ENCODE results near the gene AQP5. TPM values are rescaled to one million over a fixed set of nuclear protein-coding genes. Genes with fewer than 3 reads are reported as not detected.

Gene AQP5
- polyA plus RNA-seq, 3 donors = not detected

GRCh38 chr12:49930515-49931288 lies 31.0 kb upstream of the AQP5 start:
- no peaks in the 10 kb centered on the region for H3K36me3 Mint-ChIP-seq
- Histone ChIP-seq H3K9ac (ENCODE audit: insufficient read depth, low read length, poor library complexity, severe bottlenecking) (peak overlapping the region; percentile 8), H4K20me1 (ENCODE audit: insufficient read depth, low read length) (no peaks in the 10 kb centered on the region), H3K4me1 (ENCODE audit: control insufficient read depth in 1 of 2, insufficient read depth in 2 of 2, low read length in 2 of 2) (no peaks in the 10 kb centered on the region), H3K27me3 (ENCODE audit: control insufficient read depth in 2 of 2, insufficient read depth in 2 of 2, low read length in 2 of 2) (peaks cover 0 to 8% of the 10 kb centered on the region in 2 donors), H3K36me3 (replicated peaks in 1 of 2; ENCODE audit: control insufficient read depth in 1 of 2, insufficient read depth in 2 of 2, low read length in 2 of 2) (no peaks in the 10 kb centered on the region), H3K4me3 (replicated peaks in 1 of 3; ENCODE audit: low read depth in 2 of 3, low read length in 3 of 3) (no peak overlapping the region), H2AFZ (ENCODE audit: insufficient read depth, low read depth, low read length, poor library complexity, severe bottlenecking) (no peak overlapping the region), H3K4me2 (replicated peaks; ENCODE audit: extremely low read depth, low read length, poor library complexity, severe bottlenecking) (no peak overlapping the region), H3K79me2 (ENCODE audit: insufficient read depth, low read length) (no peaks in the 10 kb centered on the region), H3K9me3 (replicated peaks in 1 of 2; ENCODE audit: control insufficient read depth in 1 of 2, insufficient read depth in 1 of 2, low read length in 2 of 2) (no peaks in the 10 kb centered on the region), H3K27ac (ENCODE audit: low read depth in 1 of 2, low read length in 2 of 2) (no peak overlapping the region)
- no peak for TF ChIP-seq CTCF (IDR thresholded peaks at IDR 0.05)
- intact Hi-C loops (cut with micrococcal nuclease) = no loop called here
- no peak overlapping the region for H3K27ac Mint-ChIP-seq
- peak in 1 of 3 donors; percentile 76 for DNase-seq
- no peak overlapping the region for H3K4me3 Mint-ChIP-seq
- H3K4me1 Mint-ChIP-seq = no peaks in the 10 kb centered on the region
- no peaks in the 10 kb centered on the region for H3K9me3 Mint-ChIP-seq
- H3K27me3 Mint-ChIP-seq (ENCODE audit: low read depth in 3 of 3) = peaks cover 19 to 26% (median 22%) of the 10 kb centered on the region in 3 donors
- no CpG with 5 or more reads among the region's 3 CpGs for WGBS (ENCODE audit: insufficient coverage)

- no peak for TF ChIP-seq CTCF (IDR thresholded peaks at IDR 0.05)
- Histone ChIP-seq H3K36me3 (replicated peaks in 1 of 2; ENCODE audit: control insufficient read depth in 1 of 2, insufficient read depth in 2 of 2, low read length in 2 of 2) (no peaks in the 10 kb centered on the region), H3K9me3 (replicated peaks in 1 of 2; ENCODE audit: control insufficient read depth in 1 of 2, insufficient read depth in 1 of 2, low read length in 2 of 2) (no peaks in the 10 kb centered on the region), H3K4me2 (replicated peaks; ENCODE audit: extremely low read depth, low read length, poor library complexity, severe bottlenecking) (no peak overlapping the region), H2AFZ (ENCODE audit: insufficient read depth, low read depth, low read length, poor library complexity, severe bottlenecking) (no peak overlapping the region), H3K4me1 (ENCODE audit: control insufficient read depth in 1 of 2, insufficient read depth in 2 of 2, low read length in 2 of 2) (no peaks in the 10 kb centered on the region), H3K79me2 (ENCODE audit: insufficient read depth, low read length) (no peaks in the 10 kb centered on the region), H4K20me1 (ENCODE audit: insufficient read depth, low read length) (no peaks in the 10 kb centered on the region), H3K4me3 (replicated peaks in 1 of 3; ENCODE audit: low read depth in 2 of 3, low read length in 3 of 3) (no peak overlapping the region), H3K9ac (ENCODE audit: insufficient read depth, low read length, poor library complexity, severe bottlenecking) (no peak overlapping the region), H3K27me3 (ENCODE audit: control insufficient read depth in 2 of 2, insufficient read depth in 2 of 2, low read length in 2 of 2) (peaks cover 0 to 10% of the 10 kb centered on the region in 2 donors), H3K27ac (ENCODE audit: low read depth in 1 of 2, low read length in 2 of 2) (no peak overlapping the region)
- H3K27ac Mint-ChIP-seq = no peak overlapping the region
- H3K9me3 Mint-ChIP-seq = peaks cover 0 to 1% (median 0%) of the 10 kb centered on the region in 7 donors
- H3K27me3 Mint-ChIP-seq (ENCODE audit: low read depth in 3 of 3) = peaks cover 18 to 27% (median 19%) of the 10 kb centered on the region in 3 donors
- DNase-seq = no peak
- H3K4me3 Mint-ChIP-seq = no peak overlapping the region
- 80% methylated on average over 5 of the region's 7 CpGs for WGBS (ENCODE audit: insufficient coverage)
- no peaks in the 10 kb centered on the region for H3K4me1 Mint-ChIP-seq
- intact Hi-C loops (cut with micrococcal nuclease) = no loop called here
- no peaks in the 10 kb centered on the region for H3K36me3 Mint-ChIP-seq
Observed at GRCh38 chr12:49932023-49932422, 29.6 kb upstream of the AQP5 start.

Data from CD14-positive monocyte (primary cell).